SK-N-SH (cell line): ENCODE results near the gene ZNF407.

Experiments
- JUND ChIP-seq: IDR thresholded peaks from 2 replicates; pipeline ENCODE4 v1.4.0; 2012
- MXI1 ChIP-seq: IDR thresholded peaks from 2 replicates; pipeline ENCODE4 v1.6.1; 2012; ENCODE audit warnings: mild to moderate bottlenecking, low read depth, low read length, improper control_type of control experiment
- NFIC ChIP-seq: IDR thresholded peaks from 2 replicates; pipeline ENCODE4 v1.4.0; 2012; ENCODE audit warnings: borderline replicate concordance
- POLR2AphosphoS5 ChIP-seq: IDR thresholded peaks from 2 replicates; pipeline ENCODE4 v1.6.1; 2012; ENCODE audit warnings: low read depth, low read length
- RAD21 ChIP-seq: IDR thresholded peaks from 2 replicates; pipeline ENCODE4 v1.6.1; 2012; ENCODE audit warnings: mild to moderate bottlenecking, low read length
- RFX5 ChIP-seq: IDR thresholded peaks from 2 replicates; pipeline ENCODE4 v1.6.1; 2012; ENCODE audit warnings: mild to moderate bottlenecking, improper control_type of control experiment, low read length
- TAF1 ChIP-seq: IDR thresholded peaks from 2 replicates; pipeline ENCODE4 v1.6.1; 2012; ENCODE audit warnings: low read depth, mild to moderate bottlenecking, low read length, moderate library complexity, borderline replicate concordance
- YY1 ChIP-seq: IDR thresholded peaks from 2 replicates; pipeline ENCODE4 v1.4.0; 2012; ENCODE audit warnings: low read depth, mild to moderate bottlenecking
- TF ChIP-seq, protein P1 (sequence below): IDR thresholded peaks from 2 replicates; pipeline ENCODE4 v1.6.1; 2012; ENCODE audit warnings: mild to moderate bottlenecking, low read depth, low read length, moderate library complexity
- TF ChIP-seq, protein P2 (sequence below): fragments of 200-600 bp; sonication (generic); IDR thresholded peaks from 2 replicates; pipeline ENCODE4 v1.6.1; 2017; ENCODE audit warnings: antibody characterized with exemption, mild to moderate bottlenecking, moderate library complexity
- TF ChIP-seq, protein P3 (sequence below): fragments of 150-350 bp; IDR thresholded peaks from 2 replicates; pipeline ENCODE4 v1.6.1; 2017; ENCODE audit warnings: antibody characterized with exemption, low read length, low read depth, borderline replicate concordance
- TF ChIP-seq, protein P4 (sequence below): IDR thresholded peaks from 2 replicates; pipeline ENCODE4 v1.4.0; 2012; ENCODE audit warnings: low read depth
- TF ChIP-seq, protein P5 (sequence below): IDR thresholded peaks from 2 replicates; pipeline ENCODE4 v1.4.0; 2012; ENCODE audit warnings: low read depth, borderline replicate concordance

DNA sequence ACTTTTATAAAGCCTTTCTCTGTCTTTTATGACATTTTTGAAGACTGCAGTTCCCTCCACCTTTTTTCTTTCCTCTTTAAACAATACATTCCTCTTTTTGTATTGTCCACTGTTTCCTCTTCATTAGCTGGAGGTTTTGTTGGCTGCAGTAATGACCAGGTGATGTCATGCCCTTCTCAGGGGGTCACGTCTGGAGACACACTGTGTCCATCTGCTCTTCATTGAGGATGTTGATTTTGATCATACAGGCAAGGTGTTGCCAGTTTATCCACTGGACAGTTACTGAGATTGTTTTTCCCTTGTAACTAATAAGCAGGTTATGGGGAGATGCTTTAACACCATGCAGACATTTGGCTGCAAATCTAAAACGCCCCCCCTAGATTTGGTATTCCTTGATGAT is 19.8 kb downstream of the ZNF407 start:
- TF ChIP-seq POLR2AphosphoS5 (no peak), RAD21 (no peak), MXI1 (no peak), RFX5 (no peak), TAF1 (no peak), YY1 (no peak), NFIC (no peak), JUND (no peak)
- TF ChIP-seq, protein P1, sequence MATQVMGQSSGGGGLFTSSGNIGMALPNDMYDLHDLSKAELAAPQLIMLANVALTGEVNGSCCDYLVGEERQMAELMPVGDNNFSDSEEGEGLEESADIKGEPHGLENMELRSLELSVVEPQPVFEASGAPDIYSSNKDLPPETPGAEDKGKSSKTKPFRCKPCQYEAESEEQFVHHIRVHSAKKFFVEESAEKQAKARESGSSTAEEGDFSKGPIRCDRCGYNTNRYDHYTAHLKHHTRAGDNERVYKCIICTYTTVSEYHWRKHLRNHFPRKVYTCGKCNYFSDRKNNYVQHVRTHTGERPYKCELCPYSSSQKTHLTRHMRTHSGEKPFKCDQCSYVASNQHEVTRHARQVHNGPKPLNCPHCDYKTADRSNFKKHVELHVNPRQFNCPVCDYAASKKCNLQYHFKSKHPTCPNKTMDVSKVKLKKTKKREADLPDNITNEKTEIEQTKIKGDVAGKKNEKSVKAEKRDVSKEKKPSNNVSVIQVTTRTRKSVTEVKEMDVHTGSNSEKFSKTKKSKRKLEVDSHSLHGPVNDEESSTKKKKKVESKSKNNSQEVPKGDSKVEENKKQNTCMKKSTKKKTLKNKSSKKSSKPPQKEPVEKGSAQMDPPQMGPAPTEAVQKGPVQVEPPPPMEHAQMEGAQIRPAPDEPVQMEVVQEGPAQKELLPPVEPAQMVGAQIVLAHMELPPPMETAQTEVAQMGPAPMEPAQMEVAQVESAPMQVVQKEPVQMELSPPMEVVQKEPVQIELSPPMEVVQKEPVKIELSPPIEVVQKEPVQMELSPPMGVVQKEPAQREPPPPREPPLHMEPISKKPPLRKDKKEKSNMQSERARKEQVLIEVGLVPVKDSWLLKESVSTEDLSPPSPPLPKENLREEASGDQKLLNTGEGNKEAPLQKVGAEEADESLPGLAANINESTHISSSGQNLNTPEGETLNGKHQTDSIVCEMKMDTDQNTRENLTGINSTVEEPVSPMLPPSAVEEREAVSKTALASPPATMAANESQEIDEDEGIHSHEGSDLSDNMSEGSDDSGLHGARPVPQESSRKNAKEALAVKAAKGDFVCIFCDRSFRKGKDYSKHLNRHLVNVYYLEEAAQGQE = no peak
- TF ChIP-seq, protein P2, sequence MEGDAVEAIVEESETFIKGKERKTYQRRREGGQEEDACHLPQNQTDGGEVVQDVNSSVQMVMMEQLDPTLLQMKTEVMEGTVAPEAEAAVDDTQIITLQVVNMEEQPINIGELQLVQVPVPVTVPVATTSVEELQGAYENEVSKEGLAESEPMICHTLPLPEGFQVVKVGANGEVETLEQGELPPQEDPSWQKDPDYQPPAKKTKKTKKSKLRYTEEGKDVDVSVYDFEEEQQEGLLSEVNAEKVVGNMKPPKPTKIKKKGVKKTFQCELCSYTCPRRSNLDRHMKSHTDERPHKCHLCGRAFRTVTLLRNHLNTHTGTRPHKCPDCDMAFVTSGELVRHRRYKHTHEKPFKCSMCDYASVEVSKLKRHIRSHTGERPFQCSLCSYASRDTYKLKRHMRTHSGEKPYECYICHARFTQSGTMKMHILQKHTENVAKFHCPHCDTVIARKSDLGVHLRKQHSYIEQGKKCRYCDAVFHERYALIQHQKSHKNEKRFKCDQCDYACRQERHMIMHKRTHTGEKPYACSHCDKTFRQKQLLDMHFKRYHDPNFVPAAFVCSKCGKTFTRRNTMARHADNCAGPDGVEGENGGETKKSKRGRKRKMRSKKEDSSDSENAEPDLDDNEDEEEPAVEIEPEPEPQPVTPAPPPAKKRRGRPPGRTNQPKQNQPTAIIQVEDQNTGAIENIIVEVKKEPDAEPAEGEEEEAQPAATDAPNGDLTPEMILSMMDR = no peak
- TF ChIP-seq, protein P3, sequence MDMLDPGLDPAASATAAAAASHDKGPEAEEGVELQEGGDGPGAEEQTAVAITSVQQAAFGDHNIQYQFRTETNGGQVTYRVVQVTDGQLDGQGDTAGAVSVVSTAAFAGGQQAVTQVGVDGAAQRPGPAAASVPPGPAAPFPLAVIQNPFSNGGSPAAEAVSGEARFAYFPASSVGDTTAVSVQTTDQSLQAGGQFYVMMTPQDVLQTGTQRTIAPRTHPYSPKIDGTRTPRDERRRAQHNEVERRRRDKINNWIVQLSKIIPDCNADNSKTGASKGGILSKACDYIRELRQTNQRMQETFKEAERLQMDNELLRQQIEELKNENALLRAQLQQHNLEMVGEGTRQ = no peak
- TF ChIP-seq, protein P4, sequence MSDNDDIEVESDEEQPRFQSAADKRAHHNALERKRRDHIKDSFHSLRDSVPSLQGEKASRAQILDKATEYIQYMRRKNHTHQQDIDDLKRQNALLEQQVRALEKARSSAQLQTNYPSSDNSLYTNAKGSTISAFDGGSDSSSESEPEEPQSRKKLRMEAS = no peak
- TF ChIP-seq, protein P5, sequence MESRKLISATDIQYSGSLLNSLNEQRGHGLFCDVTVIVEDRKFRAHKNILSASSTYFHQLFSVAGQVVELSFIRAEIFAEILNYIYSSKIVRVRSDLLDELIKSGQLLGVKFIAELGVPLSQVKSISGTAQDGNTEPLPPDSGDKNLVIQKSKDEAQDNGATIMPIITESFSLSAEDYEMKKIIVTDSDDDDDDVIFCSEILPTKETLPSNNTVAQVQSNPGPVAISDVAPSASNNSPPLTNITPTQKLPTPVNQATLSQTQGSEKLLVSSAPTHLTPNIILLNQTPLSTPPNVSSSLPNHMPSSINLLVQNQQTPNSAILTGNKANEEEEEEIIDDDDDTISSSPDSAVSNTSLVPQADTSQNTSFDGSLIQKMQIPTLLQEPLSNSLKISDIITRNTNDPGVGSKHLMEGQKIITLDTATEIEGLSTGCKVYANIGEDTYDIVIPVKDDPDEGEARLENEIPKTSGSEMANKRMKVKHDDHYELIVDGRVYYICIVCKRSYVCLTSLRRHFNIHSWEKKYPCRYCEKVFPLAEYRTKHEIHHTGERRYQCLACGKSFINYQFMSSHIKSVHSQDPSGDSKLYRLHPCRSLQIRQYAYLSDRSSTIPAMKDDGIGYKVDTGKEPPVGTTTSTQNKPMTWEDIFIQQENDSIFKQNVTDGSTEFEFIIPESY = no peak
